D721Med (cell line): ENCODE results near the gene BAG3.
"Not testable (repeated sequence)": the region's sequence is repeated elsewhere in the genome, so short reads cannot be mapped to it uniquely, and the experiment has no call there.

Source experiments
- DNase-seq: peaks from one replicate; pipeline ENCODE4 v3.0.0; 2011; ENCODE audit warnings: low spot score; ENCODE audit not compliant: insufficient read length
- FAIRE-seq: peaks from 2 replicates; lab custom pipeline; 2011; peaks lifted over from hg19 to GRCh38; lab: Jason Lieb, UNC
- CTCF ChIP-seq: IDR thresholded peaks from 2 replicates; pipeline ENCODE4 v1.5.1; 2012; ENCODE audit warnings: mild to moderate bottlenecking, control low read depth; ENCODE audit not compliant: insufficient read depth; ENCODE audit errors: missing control alignments

BAG3 gene

GRCh38 chr10:119694608-119695007 lies 43.4 kb downstream of the BAG3 start:
- TF ChIP-seq CTCF: no peak
- no peak for FAIRE-seq
- no peak for DNase-seq

- no peak for DNase-seq
Measured at GRCh38 chr10:119700321-119700954, 49.3 kb downstream of the BAG3 start.

GRCh38 chr10:119701861-119702260 lies 50.7 kb downstream of the BAG3 start:
- TF ChIP-seq CTCF: no peak
- FAIRE-seq (no peak), DNase-seq (no peak)

More at GRCh38 chr10:119700321-119700954, 49.3 kb downstream of the BAG3 start:
- no peak for FAIRE-seq
- no peak for TF ChIP-seq CTCF

GRCh38 chr10:119702583-119702982 lies 51.4 kb downstream of the BAG3 start:
- DNase-seq (no peak), FAIRE-seq (no peak)
- no peak for TF ChIP-seq CTCF

- no peak for TF ChIP-seq CTCF
- no peak for FAIRE-seq
- no peak for DNase-seq
Measured at GRCh38 chr10:119703903-119704508, 52.8 kb downstream of the BAG3 start.

- no peak for TF ChIP-seq CTCF
- DNase-seq (no peak), FAIRE-seq (no peak)
Measured at GRCh38 chr10:119705434-119705831, 54.3 kb downstream of the BAG3 start.

GRCh38 chr10:119706521-119707278 lies 55.5 kb downstream of the BAG3 start:
- no peak for TF ChIP-seq CTCF
- DNase-seq (no peak), FAIRE-seq (no peak)

GRCh38 chr10:119707331-119707730 lies 56.2 kb downstream of the BAG3 start:
- FAIRE-seq, DNase-seq: not testable (repeated sequence)

GRCh38 chr10:119710935-119711334 lies 59.8 kb downstream of the BAG3 start:
- not testable (repeated sequence) for FAIRE-seq, DNase-seq
